ENCODE data around the gene THEMIS. TPM values are rescaled to one million over a fixed set of nuclear protein-coding genes. Genes with fewer than 3 reads are reported as not detected.

Gene THEMIS
- total RNA-seq, 1 donor from 2014 or later = not detected

DNA sequence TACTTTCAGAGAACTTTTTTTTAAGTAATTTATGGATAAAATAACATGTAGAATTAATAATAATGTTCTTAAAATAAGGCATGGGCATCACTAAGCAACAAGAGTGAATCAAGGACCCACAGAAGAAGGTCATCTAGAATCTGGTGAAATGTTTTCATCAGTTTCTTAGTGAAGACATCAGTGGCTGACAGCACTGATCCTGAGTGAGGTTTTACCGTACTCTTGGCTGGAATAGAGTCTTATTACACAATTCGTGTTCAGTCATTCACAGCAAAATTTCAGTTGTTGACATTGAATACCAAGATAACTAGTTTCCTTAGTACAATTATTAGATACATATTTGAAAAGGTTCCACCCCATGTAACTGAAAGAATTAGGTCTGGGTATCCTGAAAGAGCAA, 183.5 kb downstream of the THEMIS start:
- no peaks in the 10 kb centered on the region for H3K36me3 Mint-ChIP-seq (ENCODE audit: unreplicated experiment)
- H3K27me3 Mint-ChIP-seq (ENCODE audit: unreplicated experiment) = no peaks in the 10 kb centered on the region
- TF ChIP-seq CTCF (IDR thresholded peaks at IDR 0.05; ENCODE audit: partially characterized antibody, unreplicated experiment) = no peak
- no peaks in the 10 kb centered on the region for H3K4me1 Mint-ChIP-seq (ENCODE audit: low read depth, unreplicated experiment)
- no peak for DNase-seq
- no peak overlapping the region for H3K27ac Mint-ChIP-seq (ENCODE audit: unreplicated experiment)
- no peaks in the 10 kb centered on the region for H3K9me3 Mint-ChIP-seq (ENCODE audit: unreplicated experiment)
- no peak overlapping the region for H3K4me3 Mint-ChIP-seq (ENCODE audit: unreplicated experiment)

DNA sequence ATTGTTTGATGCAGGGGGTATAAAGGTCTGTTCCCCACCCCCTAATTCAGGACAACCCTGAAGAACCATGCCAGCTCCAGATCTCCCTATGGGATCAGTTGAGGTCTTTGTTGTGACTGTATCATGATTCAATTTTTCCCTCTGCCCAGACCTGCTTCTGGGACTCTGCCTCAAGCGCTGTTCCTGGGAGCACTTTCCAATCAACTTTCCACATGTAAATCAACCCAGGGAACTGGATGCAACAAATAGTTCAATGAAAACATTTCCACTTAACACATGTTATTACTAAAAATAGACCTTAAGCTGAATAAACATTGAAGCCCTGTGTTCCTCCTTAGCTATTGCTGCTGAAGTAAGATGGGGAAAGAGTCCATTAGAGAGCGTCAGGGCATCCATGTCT, 184.4 kb downstream of the THEMIS start:
- no peak for TF ChIP-seq CTCF (IDR thresholded peaks at IDR 0.05; ENCODE audit: partially characterized antibody, unreplicated experiment)
- H3K9me3 Mint-ChIP-seq (ENCODE audit: unreplicated experiment) = no peaks in the 10 kb centered on the region
- DNase-seq = no peak
- H3K36me3 Mint-ChIP-seq (ENCODE audit: unreplicated experiment) = no peaks in the 10 kb centered on the region
- H3K4me1 Mint-ChIP-seq (ENCODE audit: low read depth, unreplicated experiment) = no peaks in the 10 kb centered on the region
- H3K4me3 Mint-ChIP-seq (ENCODE audit: unreplicated experiment) = no peak overlapping the region
- H3K27me3 Mint-ChIP-seq (ENCODE audit: unreplicated experiment) = no peaks in the 10 kb centered on the region
- H3K27ac Mint-ChIP-seq (ENCODE audit: unreplicated experiment) = no peak overlapping the region

GRCh38 chr6:127710668-127711067, 190.2 kb downstream of the THEMIS start:
- H3K4me3 Mint-ChIP-seq (ENCODE audit: unreplicated experiment) = no peak overlapping the region
- H3K36me3 Mint-ChIP-seq (ENCODE audit: unreplicated experiment) = no peaks in the 10 kb centered on the region
- no peak for TF ChIP-seq CTCF (IDR thresholded peaks at IDR 0.05; ENCODE audit: partially characterized antibody, unreplicated experiment)
- no peaks in the 10 kb centered on the region for H3K4me1 Mint-ChIP-seq (ENCODE audit: low read depth, unreplicated experiment)
- no peak overlapping the region for H3K27ac Mint-ChIP-seq (ENCODE audit: unreplicated experiment)
- no peak for DNase-seq
- H3K27me3 Mint-ChIP-seq (ENCODE audit: unreplicated experiment) = no peaks in the 10 kb centered on the region
- H3K9me3 Mint-ChIP-seq (ENCODE audit: unreplicated experiment) = no peaks in the 10 kb centered on the region

- H3K27me3 Mint-ChIP-seq (ENCODE audit: unreplicated experiment) = peaks cover 1% of the 10 kb centered on the region
- H3K4me1 Mint-ChIP-seq (ENCODE audit: low read depth, unreplicated experiment) = no peaks in the 10 kb centered on the region
- no peak overlapping the region for H3K27ac Mint-ChIP-seq (ENCODE audit: unreplicated experiment)
- DNase-seq = no peak
- H3K36me3 Mint-ChIP-seq (ENCODE audit: unreplicated experiment) = no peaks in the 10 kb centered on the region
- no peaks in the 10 kb centered on the region for H3K9me3 Mint-ChIP-seq (ENCODE audit: unreplicated experiment)
- TF ChIP-seq CTCF (IDR thresholded peaks at IDR 0.05; ENCODE audit: partially characterized antibody, unreplicated experiment) = no peak
- H3K4me3 Mint-ChIP-seq (ENCODE audit: unreplicated experiment) = no peak overlapping the region
Observed at GRCh38 chr6:127706216-127706615, 194.6 kb downstream of the THEMIS start.

DNA sequence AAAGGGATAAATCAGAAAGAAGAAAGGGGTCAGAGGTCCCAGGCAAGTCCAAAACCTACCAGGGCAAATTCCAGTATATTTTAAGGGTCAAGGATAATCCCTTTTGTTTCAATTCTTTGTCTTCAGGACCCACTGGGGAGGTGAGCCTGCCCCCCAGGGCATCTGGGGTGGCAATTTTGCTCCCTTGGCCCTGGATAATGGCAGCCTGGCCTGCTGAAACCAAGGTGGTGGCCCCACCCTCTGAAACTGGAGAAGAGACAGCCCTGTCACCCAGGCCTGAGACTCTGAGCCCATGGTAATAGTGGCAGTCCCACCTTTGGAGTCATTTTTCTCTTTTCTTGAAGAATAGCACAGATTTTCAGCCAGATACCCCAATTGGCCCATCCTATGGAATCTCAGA, 205.8 kb downstream of the THEMIS start:
- TF ChIP-seq CTCF (IDR thresholded peaks at IDR 0.05; ENCODE audit: partially characterized antibody, unreplicated experiment) = no peak
- H3K27ac Mint-ChIP-seq (ENCODE audit: unreplicated experiment) = no peak overlapping the region
- H3K36me3 Mint-ChIP-seq (ENCODE audit: unreplicated experiment) = no peaks in the 10 kb centered on the region
- no peaks in the 10 kb centered on the region for H3K9me3 Mint-ChIP-seq (ENCODE audit: unreplicated experiment)
- DNase-seq = no peak
- H3K27me3 Mint-ChIP-seq (ENCODE audit: unreplicated experiment) = no peaks in the 10 kb centered on the region
- no peak overlapping the region for H3K4me3 Mint-ChIP-seq (ENCODE audit: unreplicated experiment)
- no peaks in the 10 kb centered on the region for H3K4me1 Mint-ChIP-seq (ENCODE audit: low read depth, unreplicated experiment)

Data from glutamatergic neuron (in vitro differentiated cells).